Lung (tissue), 13 donors: ENCODE measurements around the gene ATP6V1B1. TPM values are rescaled to one million over a fixed set of nuclear protein-coding genes. Genes with fewer than 3 reads are reported as not detected.
"Not testable (repeated sequence)": the region's sequence is repeated elsewhere in the genome, so short reads cannot be mapped to it uniquely, and the experiment has no call there.

Experiments
- ATAC-seq: fragments of 200-7000 bp; cut with Tn5 transposase; one replicate; pipeline ENCODE4 v1.9.1; 2020; ENCODE audit warnings: moderate number of reproducible peaks; ENCODE audit not compliant: insufficient read depth, low FRiP score
- DNase-seq, 3 donors: peaks; one replicate each; pipeline ENCODE4 v3.0.0-alpha.2; 2013 to 2017
- H3K27ac ChIP-seq, 2 donors: one replicate each; pipeline ENCODE4 v1.5.1; 2013; ENCODE audit warnings: mild to moderate bottlenecking in 2 of 2, moderate library complexity in 2 of 2, control low read depth in 1 of 2, inconsistent platforms in 1 of 2, low read depth in 1 of 2, low read length in 1 of 2
- H3K27me3 ChIP-seq, 3 donors: one replicate each; pipeline ENCODE4 v1.5.1; 2013; ENCODE audit warnings: low read length in 2 of 3; ENCODE audit not compliant: control insufficient read depth in 3 of 3, insufficient read depth in 3 of 3
- H3K36me3 ChIP-seq, 4 donors: one replicate each; pipeline ENCODE4 v1.5.1; 2013; ENCODE audit warnings: low read length in 4 of 4, mild to moderate bottlenecking in 1 of 4, moderate library complexity in 1 of 4; ENCODE audit not compliant: control insufficient read depth in 4 of 4, insufficient read depth in 4 of 4
- H3K4me1 ChIP-seq, 5 donors: one replicate each; pipeline ENCODE4 v1.5.1; 2013; ENCODE audit warnings: low read length in 5 of 5, mild to moderate bottlenecking in 2 of 5, moderate library complexity in 1 of 5; ENCODE audit not compliant: control insufficient read depth in 5 of 5, insufficient read depth in 5 of 5
- H3K4me3 ChIP-seq: one replicate; pipeline ENCODE4 v1.5.1; 2013; ENCODE audit warnings: mild to moderate bottlenecking, control low read depth, moderate library complexity
- H3K9ac ChIP-seq, 2 donors: one replicate each; pipeline ENCODE4 v1.5.1; 2013; ENCODE audit warnings: low read length in 2 of 2, control low read depth in 1 of 2; ENCODE audit not compliant: insufficient read depth in 1 of 2
- H3K9me3 ChIP-seq, 4 donors: one replicate each; pipeline ENCODE4 v1.5.1; 2013; ENCODE audit warnings: low read length in 3 of 4, mild to moderate bottlenecking in 1 of 4, moderate library complexity in 1 of 4; ENCODE audit not compliant: control insufficient read depth in 4 of 4, insufficient read depth in 3 of 4
- CTCF ChIP-seq: IDR thresholded peaks from 2 replicates; pipeline ENCODE4 v1.5.1; 2012; ENCODE audit warnings: mild to moderate bottlenecking; ENCODE audit errors: control extremely low read depth, extremely low read depth
- WGBS, 2 donors: extraction: QIAGEN DNeasy Blood & Tissue Kit; methylation state at CpG; one replicate each; pipeline ENCODE4 v1.1.7; 2013; 5-methylcytosine and 5-hydroxymethylcytosine counted together
- polyA plus RNA-seq, 2 donors: library from polyadenylated mRNA; stranded (reverse); fragments of 200-250 nt; gene quantifications; one replicate each; pipeline ENCODE4 v1.2.1, GENCODE V29; 2013
- small RNA-seq: library from RNA; depleted of rRNA; stranded (forward); fragments of <200 nt; gene quantifications from one replicate; pipeline ENCODE3, GENCODE V24; 2014; ENCODE audit warnings: low replicate concordance
- total RNA-seq, 2 donors: library from RNA; depleted of rRNA in 1 of 2; stranded (reverse); fragments of >200 nt in 1 of 2; gene quantifications; one replicate each; pipeline ENCODE4 v1.2.1, GENCODE V29; 2014 to 2021
- donor health status: control.
- donor health status: control.
- donor health status: Bipolar disorder and iron deficiency.
- donor health status: healthy.
- donor health status: DM: yes; HTN: yes; CAD: no.

Gene ATP6V1B1
- total and polyA plus RNA-seq, 4 donors: 0.33 to 5.9 (median 1.8) TPM

- TF ChIP-seq CTCF: no peak
- Histone ChIP-seq H3K27ac (no peak overlapping the region), H3K9ac (no peak overlapping the region), H3K27me3 (peaks cover 0 to 12% (median 0%) of the 10 kb centered on the region in 3 donors), H3K36me3 (no peaks in the 10 kb centered on the region), H3K9me3 (peaks cover 0 to 3% (median 0%) of the 10 kb centered on the region in 4 donors), H3K4me1 (no peaks in the 10 kb centered on the region), H3K4me3 (no peak overlapping the region)
- ATAC-seq (no peak), DNase-seq (no peak)
- 93 to 97% methylated on average over 13 of the region's 13 CpGs for WGBS, 2 donors
These were observed 72.6 kb downstream of the ATP6V1B1 start for GRCh38 chr2:71008342-71008741.

GRCh38 chr2:71011786-71012185 lies 76.1 kb downstream of the ATP6V1B1 start:
- H3K9me3 ChIP-seq, H3K27me3 ChIP-seq, H3K4me1 ChIP-seq, H3K4me3 ChIP-seq, H3K9ac ChIP-seq, DNase-seq, H3K36me3 ChIP-seq, ATAC-seq, H3K27ac ChIP-seq: not testable (repeated sequence)
- 23 to 24% methylated on average over 6 of the region's 6 CpGs for WGBS, 2 donors

Small RNA genes lying within 50 kb of the gene (small RNA-seq; reads per million reads assigned to genes)
- gene RF02272 (not detected), gene RN7SL160P (not detected)

Other genes with a start within 250 kb of the ATP6V1B1 start
- 1 to 10 TPM; 3.0 to 5.9 TPM for gene ADD2, start 167.7 kb upstream of the ATP6V1B1 start, total RNA-seq
- gene ADD2, start 167.7 kb upstream of the ATP6V1B1 start, polyA plus RNA-seq: under 1 TPM; 0.35 to 0.53 TPM
- gene FIGLA, start 145.3 kb upstream of the ATP6V1B1 start, total RNA-seq: under 1 TPM in 1 of 2 donors, not detected in 1; 0.31 TPM
- gene FIGLA, start 145.3 kb upstream of the ATP6V1B1 start, polyA plus RNA-seq: under 1 TPM in 1 of 2 donors, not detected in 1; 0.53 TPM
- gene CLEC4F, start 115.3 kb upstream of the ATP6V1B1 start, total RNA-seq: under 1 TPM; 0.31 to 0.58 TPM
- under 1 TPM; 0.34 to 0.39 TPM for gene CLEC4F, start 115.3 kb upstream of the ATP6V1B1 start, polyA plus RNA-seq
- gene CD207, start 100.1 kb upstream of the ATP6V1B1 start, total RNA-seq: under 1 TPM; 0.11 to 0.86 TPM
- gene CD207, start 100.1 kb upstream of the ATP6V1B1 start, polyA plus RNA-seq: 1 to 10 TPM in 1 of 2 donors, under 1 TPM in 1; 0.06 to 1.8 TPM
- 1 to 10 TPM in 1 of 2 donors, under 1 TPM in 1; 0.97 to 1.4 TPM for gene VAX2, start 35.3 kb upstream of the ATP6V1B1 start, total RNA-seq
- gene VAX2, start 35.3 kb upstream of the ATP6V1B1 start, polyA plus RNA-seq: 1 to 10 TPM in 1 of 2 donors, under 1 TPM in 1; 0.32 to 1.4 TPM
- 1 to 10 TPM in 1 of 2 donors, under 1 TPM in 1; 0.82 to 2.5 TPM for gene ANKRD53, start 42.7 kb downstream of the ATP6V1B1 start, total RNA-seq
- gene ANKRD53, start 42.7 kb downstream of the ATP6V1B1 start, polyA plus RNA-seq: under 1 TPM; 0.63 to 0.69 TPM
- gene TEX261, start 59.0 kb downstream of the ATP6V1B1 start, total RNA-seq: 10 to 100 TPM; 23.0 to 55.8 TPM
- 10 to 100 TPM; 31.8 to 36.9 TPM for gene TEX261, start 59.0 kb downstream of the ATP6V1B1 start, polyA plus RNA-seq
- 100 to 1,000 TPM in 1 of 2 donors, 10 to 100 TPM in 1; 48.2 to 132 TPM for gene NAGK, start 132.7 kb downstream of the ATP6V1B1 start, total RNA-seq
- 100 to 1,000 TPM; 133 to 162 TPM for gene NAGK, start 132.7 kb downstream of the ATP6V1B1 start, polyA plus RNA-seq
- gene MCEE, start 194.3 kb downstream of the ATP6V1B1 start, total RNA-seq: 10 to 100 TPM; 18.1 to 32.3 TPM
- 10 to 100 TPM; 16.4 to 25.1 TPM for gene MCEE, start 194.3 kb downstream of the ATP6V1B1 start, polyA plus RNA-seq
- 10 to 100 TPM; 24.7 to 25.2 TPM for gene MPHOSPH10, start 194.7 kb downstream of the ATP6V1B1 start, total RNA-seq
- 10 to 100 TPM; 16.8 to 40.6 TPM for gene MPHOSPH10, start 194.7 kb downstream of the ATP6V1B1 start, polyA plus RNA-seq